HG03066 (cell line): ENCODE results near the gene TRIM61.

Experiments used
- ATAC-seq: cut with Tn5 transposase; IDR thresholded peaks from one replicate; pipeline ENCODE4 v1.9.1; 2021; ENCODE audit warnings: low read depth; ENCODE audit not compliant: unreplicated experiment

The TRIM61 gene

GRCh38 chr4:164918956-164919355 is 58.5 kb downstream of the TRIM61 start:
- no peak for ATAC-seq
